Coronary artery (tissue), 2 donors: ENCODE results near the gene BLOC1S3.

Experiments
- DNase-seq: peaks from one replicate; pipeline ENCODE4 v3.0.0-alpha.2; 2017; ENCODE audit warnings: low spot score
- H3K27ac ChIP-seq, 2 donors: fragments of 200-600 bp; sonication (generic); one replicate each; pipeline ENCODE4 v1.5.1; 2016 to 2019
- H3K4me3 ChIP-seq: fragments of 200-600 bp; sonication (generic); 2 replicates; pipeline ENCODE4 v1.5.1; 2016; ENCODE audit warnings: mild to moderate bottlenecking, moderate library complexity
- CTCF ChIP-seq: fragments of 200-600 bp; sonication (generic); IDR thresholded peaks from one replicate; pipeline ENCODE4 v1.5.1; 2019; ENCODE audit warnings: antibody characterized with exemption

Gene BLOC1S3

DNA sequence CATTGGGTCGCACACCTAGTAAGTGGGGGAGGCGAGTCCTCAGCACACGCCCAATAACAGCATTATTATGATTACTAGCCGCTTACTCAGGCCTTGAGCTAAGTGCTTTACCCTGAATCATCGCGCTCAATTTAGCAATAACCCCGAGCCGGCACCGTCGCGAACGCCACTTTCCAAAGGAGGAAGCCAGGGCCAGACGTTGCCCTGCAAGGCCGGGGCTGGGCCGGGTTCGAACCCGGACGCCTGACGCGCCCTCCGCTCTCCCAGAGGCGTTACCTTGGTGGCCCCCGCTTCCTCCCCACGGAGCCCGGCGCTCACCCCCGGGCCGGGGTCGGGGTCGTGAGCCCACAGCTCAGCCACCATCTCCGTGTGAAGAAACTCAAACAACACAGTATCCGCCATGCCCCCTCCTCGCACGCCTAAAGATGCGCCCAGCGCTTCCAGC, 745 bp upstream of the BLOC1S3 start, which contains the start of gene TRAPPC6A:
TRAPPC6A (minus strand) TSS at position 421 of the 445 bp plus-strand sequence; CDS start at position 402, 19 bp downstream.
- peak within 1 kb of the TSS; percentile 93 to 96 for H3K27ac ChIP-seq
- H3K4me3 ChIP-seq, result peak within 1 kb of the TSS; percentile 78
- no peak for TF ChIP-seq CTCF
- no peak for DNase-seq

GRCh38 chr19:45179072-45179891, 698 bp downstream of the BLOC1S3 start:
- no peak for TF ChIP-seq CTCF
- Histone ChIP-seq H3K4me3 (peak overlapping the region; percentile 72), H3K27ac (peak overlapping the region; percentile 74 to 93)
- no peak for DNase-seq

- Histone ChIP-seq H3K27ac (peak overlapping the region in 1 of 2 donors; percentile 93), H3K4me3 (peak overlapping the region; percentile 72)
- TF ChIP-seq CTCF, result no peak
- no peak for DNase-seq
These were observed 1.3 kb downstream of the BLOC1S3 start for GRCh38 chr19:45179892-45180370.

GRCh38 chr19:45180936-45181335, 2.4 kb downstream of the BLOC1S3 start:
- Histone ChIP-seq H3K4me3 (no peak overlapping the region), H3K27ac (no peak overlapping the region)
- DNase-seq, result no peak
- TF ChIP-seq CTCF, result no peak

GRCh38 chr19:45182758-45183157, 4.2 kb downstream of the BLOC1S3 start:
- no peak overlapping the region for H3K27ac ChIP-seq
- DNase-seq, result no peak
- TF ChIP-seq CTCF, result no peak

GRCh38 chr19:45184115-45184514, 5.5 kb downstream of the BLOC1S3 start:
- no peak for TF ChIP-seq CTCF
- DNase-seq, result no peak
- Histone ChIP-seq H3K4me3 (no peak overlapping the region), H3K27ac (no peak overlapping the region)

More at GRCh38 chr19:45182758-45183157, 4.2 kb downstream of the BLOC1S3 start:
- H3K4me3 ChIP-seq, result no peak overlapping the region
